CD4-positive, alpha-beta T cell treated with Interleukin-6 at 100 ng/mL for 8 hours (primary cell): ENCODE results near the gene CFAP43.

Source experiments
- DNase-seq: peaks from one replicate; pipeline ENCODE4 v3.0.0-alpha.2; 2020; ENCODE audit warnings: mixed read lengths, low spot score

Gene CFAP43

GRCh38 chr10:104231784-104232612 lies at the start of gene CFAP43:
Gene CFAP43 (minus strand): TSS chr10:104232364. CDS start chr10:104232246, 118 bp downstream.
- DNase-seq, result peak; percentile 98

GRCh38 chr10:104281694-104282093 lies 49.5 kb upstream of the CFAP43 start:
- DNase-seq, result no peak

GRCh38 chr10:104279550-104280259 lies 47.5 kb upstream of the CFAP43 start:
- DNase-seq, result no peak

- DNase-seq, result no peak
Observed at GRCh38 chr10:104277785-104278184, 45.6 kb upstream of the CFAP43 start.

- DNase-seq, result no peak
Observed at GRCh38 chr10:104276192-104276591, 44.0 kb upstream of the CFAP43 start.

- peak; percentile 39 for DNase-seq
Observed at GRCh38 chr10:104274762-104275721, 42.9 kb upstream of the CFAP43 start.

- no peak for DNase-seq
Observed at GRCh38 chr10:104273899-104274575, 41.9 kb upstream of the CFAP43 start.

GRCh38 chr10:104273286-104273685 lies 41.1 kb upstream of the CFAP43 start:
- no peak for DNase-seq

- peak; percentile 99 for DNase-seq
Observed at GRCh38 chr10:104268713-104269645, 36.8 kb upstream of the CFAP43 start, which contains the start of gene GSTO2. Gene GSTO2 (plus strand): TSS chr10:104269184. CDS start chr10:104274916, 5,732 bp downstream.

GRCh38 chr10:104268405-104268712 lies 36.2 kb upstream of the CFAP43 start:
- no peak for DNase-seq

- no peak for DNase-seq
Observed at GRCh38 chr10:104267721-104268404, 35.7 kb upstream of the CFAP43 start.

- DNase-seq, result no peak
Observed at GRCh38 chr10:104264783-104265182, 32.6 kb upstream of the CFAP43 start.

GRCh38 chr10:104262055-104262454 lies 29.9 kb upstream of the CFAP43 start:
- DNase-seq, result no peak

- DNase-seq, result peak; percentile 15
Observed at GRCh38 chr10:104260775-104261115, 28.6 kb upstream of the CFAP43 start.

GRCh38 chr10:104259999-104260774 lies 28.0 kb upstream of the CFAP43 start:
- no peak for DNase-seq

- DNase-seq, result no peak
Observed at GRCh38 chr10:104259456-104259855, 27.3 kb upstream of the CFAP43 start.

- no peak for DNase-seq
Observed at GRCh38 chr10:104258209-104258608, 26.0 kb upstream of the CFAP43 start.

GRCh38 chr10:104257235-104257634 lies 25.1 kb upstream of the CFAP43 start:
- DNase-seq, result no peak

GRCh38 chr10:104256335-104256961 lies 24.3 kb upstream of the CFAP43 start:
- DNase-seq, result peak; percentile 23
